NOMO-1 treated with DMSO at 0.1 percent for 48 hours (cell line): ENCODE data around the gene MED13L.

ENCODE experiments used
- DNase-seq: peaks from one replicate; lab custom pipeline; 2025; ENCODE audit not compliant: unreplicated experiment; lab: John Stamatoyannopoulos, UW

The MED13L gene

GRCh38 chr12:115920395-115921183, 356.9 kb downstream of the MED13L start:
- no peak for DNase-seq

DNA sequence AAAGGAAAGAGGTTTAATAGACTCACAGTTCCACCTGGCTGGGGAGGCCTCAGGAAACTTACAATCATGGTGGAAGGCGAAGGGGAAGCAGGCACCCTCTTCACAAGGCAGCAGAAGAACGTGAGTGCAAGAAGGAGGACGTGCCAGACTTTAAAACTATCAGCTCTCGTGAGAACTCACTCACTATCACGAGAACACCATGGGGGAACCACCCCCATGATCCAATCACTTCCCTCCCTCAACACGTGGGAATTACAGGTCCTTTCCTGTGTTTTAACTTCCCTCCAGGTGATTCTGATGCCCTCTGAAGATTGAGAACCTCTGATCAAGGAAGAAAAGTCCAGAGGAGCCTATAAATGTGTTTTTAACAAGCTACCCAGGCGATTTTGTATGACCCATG, 358.7 kb downstream of the MED13L start:
- no peak for DNase-seq

- no peak for DNase-seq
These were observed 360.4 kb downstream of the MED13L start for GRCh38 chr12:115916910-115917668.

DNA sequence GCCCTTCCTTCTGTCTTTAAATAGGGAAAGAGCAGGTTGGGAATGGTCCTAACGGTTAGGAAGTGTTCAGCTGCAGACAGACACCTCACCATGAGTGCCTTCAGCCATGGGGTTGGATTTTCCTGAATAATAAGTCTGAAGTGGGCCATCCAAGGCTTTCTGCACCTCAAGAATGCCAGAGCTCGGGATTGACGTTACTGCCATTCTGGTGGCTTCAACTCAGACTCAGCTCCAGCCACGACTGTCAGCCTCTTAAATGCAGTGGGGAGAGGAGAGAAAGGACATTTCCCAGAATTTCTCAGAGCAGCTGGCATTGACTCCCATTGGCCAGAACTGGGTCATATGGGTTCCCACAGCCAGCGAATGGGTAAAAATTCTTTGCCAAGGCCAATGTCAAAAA, 363.4 kb downstream of the MED13L start:
- no peak for DNase-seq

DNA sequence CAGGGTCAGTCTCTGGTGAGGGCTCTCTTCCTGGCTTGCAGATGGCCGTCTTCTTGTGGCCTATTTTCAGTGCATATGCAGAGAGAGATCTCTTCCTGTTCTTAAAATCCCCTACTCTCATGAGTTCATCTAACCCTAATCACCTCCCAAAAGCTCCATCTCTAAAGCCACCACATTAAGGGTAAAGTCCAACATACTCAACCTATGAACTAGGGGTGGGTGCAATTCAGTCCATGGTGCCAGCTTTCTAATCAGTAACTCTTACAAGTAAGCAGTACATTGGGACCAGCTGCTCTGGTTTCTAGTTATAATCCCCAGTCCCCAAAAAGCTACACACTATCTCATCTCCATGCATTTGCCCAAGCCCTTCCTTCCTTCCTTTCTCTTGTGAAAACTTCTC, 365.1 kb downstream of the MED13L start:
- DNase-seq = no peak

GRCh38 chr12:115911360-115911759, 366.1 kb downstream of the MED13L start:
- DNase-seq = no peak

DNA sequence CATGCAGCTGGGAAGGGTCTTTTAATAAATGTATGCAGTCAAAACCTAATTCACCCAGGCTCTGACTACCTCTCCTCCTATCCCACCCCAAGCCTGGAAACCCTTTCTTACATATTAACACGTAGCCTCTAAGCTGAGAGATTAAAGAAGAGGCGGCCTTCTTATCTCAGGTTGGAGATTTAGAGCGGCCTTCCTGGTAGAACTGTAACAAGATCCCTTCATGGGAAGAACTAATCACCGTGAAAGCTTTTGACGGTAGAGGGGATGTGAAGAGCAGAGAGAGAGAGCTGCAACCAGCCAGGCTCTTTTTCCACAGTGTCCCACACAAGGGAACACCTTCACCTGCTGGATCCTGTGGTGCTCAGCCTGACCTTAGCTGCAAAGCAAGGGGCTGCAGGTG, 367.4 kb downstream of the MED13L start:
- DNase-seq = no peak
